ENCODE measurements around the gene CHMP1A. TPM values are rescaled to one million over a fixed set of nuclear protein-coding genes. Genes with fewer than 3 reads are reported as not detected.

The CHMP1A gene
- total RNA-seq, 6 experiments from 2014 or later, result 85.6 to 93.1 (median 87.2) TPM

- no peak overlapping the region for H3K27ac Mint-ChIP-seq
- no peaks in the 10 kb centered on the region for H3K9me3 Mint-ChIP-seq
- H3K4me3 Mint-ChIP-seq, result no peak overlapping the region
- H3K36me3 Mint-ChIP-seq (ENCODE audit: low read depth), result no peaks in the 10 kb centered on the region; the same call in 1 of the 2 replicates
- H3K27me3 Mint-ChIP-seq (ENCODE audit: insufficient read depth), result no peaks in the 10 kb centered on the region
- TF ChIP-seq, protein P1, sequence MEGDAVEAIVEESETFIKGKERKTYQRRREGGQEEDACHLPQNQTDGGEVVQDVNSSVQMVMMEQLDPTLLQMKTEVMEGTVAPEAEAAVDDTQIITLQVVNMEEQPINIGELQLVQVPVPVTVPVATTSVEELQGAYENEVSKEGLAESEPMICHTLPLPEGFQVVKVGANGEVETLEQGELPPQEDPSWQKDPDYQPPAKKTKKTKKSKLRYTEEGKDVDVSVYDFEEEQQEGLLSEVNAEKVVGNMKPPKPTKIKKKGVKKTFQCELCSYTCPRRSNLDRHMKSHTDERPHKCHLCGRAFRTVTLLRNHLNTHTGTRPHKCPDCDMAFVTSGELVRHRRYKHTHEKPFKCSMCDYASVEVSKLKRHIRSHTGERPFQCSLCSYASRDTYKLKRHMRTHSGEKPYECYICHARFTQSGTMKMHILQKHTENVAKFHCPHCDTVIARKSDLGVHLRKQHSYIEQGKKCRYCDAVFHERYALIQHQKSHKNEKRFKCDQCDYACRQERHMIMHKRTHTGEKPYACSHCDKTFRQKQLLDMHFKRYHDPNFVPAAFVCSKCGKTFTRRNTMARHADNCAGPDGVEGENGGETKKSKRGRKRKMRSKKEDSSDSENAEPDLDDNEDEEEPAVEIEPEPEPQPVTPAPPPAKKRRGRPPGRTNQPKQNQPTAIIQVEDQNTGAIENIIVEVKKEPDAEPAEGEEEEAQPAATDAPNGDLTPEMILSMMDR (IDR thresholded peaks at IDR 0.05), result no peak
- H3K4me1 Mint-ChIP-seq (ENCODE audit: low read depth), result peaks cover 8% of the 10 kb centered on the region
- DNase-seq, result no peak
These were observed 60.4 kb downstream of the CHMP1A start for GRCh38 chr16:89596957-89597649.

DNA sequence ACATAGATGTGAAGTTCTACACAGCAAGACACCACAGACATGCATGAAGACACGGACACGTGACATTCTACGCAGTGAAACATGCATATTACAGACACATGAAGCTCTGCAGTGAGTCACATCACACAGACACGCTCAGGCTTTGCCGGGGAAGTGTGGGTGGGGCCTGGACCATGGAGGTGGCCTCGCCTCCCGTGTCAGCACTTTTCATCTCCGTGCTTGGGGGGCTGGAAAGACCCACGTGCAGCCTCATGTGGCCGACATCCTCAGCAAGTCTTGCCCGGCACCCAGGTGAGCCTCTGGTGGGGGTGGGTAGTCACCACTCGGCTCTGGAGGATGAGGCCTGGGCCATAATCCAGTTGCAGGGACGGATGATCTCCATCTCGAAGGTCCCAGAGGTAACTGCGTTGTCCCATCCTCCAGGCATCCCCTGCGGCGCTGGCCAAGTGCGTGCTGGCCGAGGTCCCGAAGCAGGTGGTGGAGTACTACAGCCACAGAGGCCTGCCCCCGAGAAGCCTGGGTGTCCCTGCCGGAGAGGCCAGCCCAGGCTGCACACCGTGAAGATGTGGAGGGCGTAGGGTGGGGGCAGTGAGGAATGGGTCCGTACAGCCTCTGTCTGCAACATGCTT, 61.3 kb downstream of the CHMP1A start:
- Mint-ChIP-seq H3K9me3 (no peaks in the 10 kb centered on the region), H3K36me3 (ENCODE audit: low read depth) (no peaks in the 10 kb centered on the region; the same call in 1 of the 2 replicates), H3K4me1 (ENCODE audit: low read depth) (peaks cover 5% of the 10 kb centered on the region; the same call in 1 of the 2 replicates), H3K4me3 (no peak overlapping the region), H3K27ac (no peak overlapping the region), H3K27me3 (ENCODE audit: insufficient read depth) (no peaks in the 10 kb centered on the region)
- no peak for DNase-seq
- TF ChIP-seq, protein P1 (IDR thresholded peaks at IDR 0.05), result no peak

- H3K27ac Mint-ChIP-seq, result no peak overlapping the region
- TF ChIP-seq, protein P1 (IDR thresholded peaks at IDR 0.05), result no peak
- H3K4me3 Mint-ChIP-seq, result no peak overlapping the region
- DNase-seq, result no peak
- no peaks in the 10 kb centered on the region for H3K27me3 Mint-ChIP-seq (ENCODE audit: insufficient read depth)
- no peaks in the 10 kb centered on the region; the same call in 1 of the 2 replicates for H3K36me3 Mint-ChIP-seq (ENCODE audit: low read depth)
- peaks cover 5% of the 10 kb centered on the region; the same call in 1 of the 2 replicates for H3K4me1 Mint-ChIP-seq (ENCODE audit: low read depth)
- no peaks in the 10 kb centered on the region for H3K9me3 Mint-ChIP-seq
These were observed 62.0 kb downstream of the CHMP1A start for GRCh38 chr16:89595330-89596060.

Other genes with a start within 250 kb of the CHMP1A start
- gene ANKRD11, start 167.1 kb downstream of the CHMP1A start, total RNA-seq (2021; fragmentation: NEBNext Ultra II Directional; extraction: Animal tissue kit (Norgen Biotek cat#: 25700)), result 100 to 1,000 TPM; 110 to 120 (median 116) TPM
- 10 to 100 TPM; 81.5 to 97.0 (median 89.6) TPM for gene SPG7, start 149.3 kb downstream of the CHMP1A start, total RNA-seq (2021; fragmentation: NEBNext Ultra II Directional; extraction: Animal tissue kit (Norgen Biotek cat#: 25700))
- 1,000 to 10,000 TPM; 1,572 to 1,808 (median 1,628) TPM for gene RPL13, start 97.0 kb downstream of the CHMP1A start, total RNA-seq (2021; fragmentation: NEBNext Ultra II Directional; extraction: Animal tissue kit (Norgen Biotek cat#: 25700))
- 10 to 100 TPM; 17.6 to 22.2 (median 19.3) TPM for gene CPNE7, start 82.0 kb downstream of the CHMP1A start, total RNA-seq (2021; fragmentation: NEBNext Ultra II Directional; extraction: Animal tissue kit (Norgen Biotek cat#: 25700))
- not detected for gene DPEP1, start 44.1 kb downstream of the CHMP1A start, total RNA-seq (2021; fragmentation: NEBNext Ultra II Directional; extraction: Animal tissue kit (Norgen Biotek cat#: 25700))
- gene SPATA33, start 128 bp upstream of the CHMP1A start, total RNA-seq (2021; fragmentation: NEBNext Ultra II Directional; extraction: Animal tissue kit (Norgen Biotek cat#: 25700)), result 10 to 100 TPM in 1 of 6 experiments, 1 to 10 TPM in 5; 6.3 to 10.1 (median 7.8) TPM
- 10 to 100 TPM; 45.5 to 61.7 (median 48.6) TPM for gene CDK10, start 29.0 kb upstream of the CHMP1A start, total RNA-seq (2021; fragmentation: NEBNext Ultra II Directional; extraction: Animal tissue kit (Norgen Biotek cat#: 25700))
- gene SPATA2L, start 44.0 kb upstream of the CHMP1A start, total RNA-seq (2021; fragmentation: NEBNext Ultra II Directional; extraction: Animal tissue kit (Norgen Biotek cat#: 25700)), result 1 to 10 TPM; 5.6 to 6.9 (median 5.9) TPM
- 10 to 100 TPM; 12.7 to 19.3 (median 16.1) TPM for gene VPS9D1, start 63.2 kb upstream of the CHMP1A start, total RNA-seq (2021; fragmentation: NEBNext Ultra II Directional; extraction: Animal tissue kit (Norgen Biotek cat#: 25700))
- 10 to 100 TPM in 3 of 6 experiments, 1 to 10 TPM in 3; 7.8 to 16.7 (median 9.7) TPM for gene ZNF276, start 63.8 kb upstream of the CHMP1A start, total RNA-seq (2021; fragmentation: NEBNext Ultra II Directional; extraction: Animal tissue kit (Norgen Biotek cat#: 25700))
- 10 to 100 TPM; 13.6 to 26.3 (median 21.9) TPM for gene FANCA, start 158.9 kb upstream of the CHMP1A start, total RNA-seq (2021; fragmentation: NEBNext Ultra II Directional; extraction: Animal tissue kit (Norgen Biotek cat#: 25700))
- gene SPIRE2, start 170.8 kb upstream of the CHMP1A start, total RNA-seq (2021; fragmentation: NEBNext Ultra II Directional; extraction: Animal tissue kit (Norgen Biotek cat#: 25700)), result 1 to 10 TPM; 1.5 to 2.5 (median 1.9) TPM
- 100 to 1,000 TPM; 157 to 202 (median 170) TPM for gene TCF25, start 215.9 kb upstream of the CHMP1A start, total RNA-seq (2021; fragmentation: NEBNext Ultra II Directional; extraction: Animal tissue kit (Norgen Biotek cat#: 25700))